HL-60 (cell line): Measurements from ENCODE around the gene CERS2.

Experiments
- POLR2AphosphoS5 ChIP-seq: IDR thresholded peaks from 2 replicates; pipeline ENCODE4 v1.6.1; 2012; ENCODE audit warnings: low read depth
- TF ChIP-seq, protein P1 (sequence below): IDR thresholded peaks from one replicate; pipeline ENCODE4 v1.5.1; 2011; ENCODE audit warnings: low read length, control low read depth, inconsistent platforms; ENCODE audit not compliant: insufficient read depth

DNA sequence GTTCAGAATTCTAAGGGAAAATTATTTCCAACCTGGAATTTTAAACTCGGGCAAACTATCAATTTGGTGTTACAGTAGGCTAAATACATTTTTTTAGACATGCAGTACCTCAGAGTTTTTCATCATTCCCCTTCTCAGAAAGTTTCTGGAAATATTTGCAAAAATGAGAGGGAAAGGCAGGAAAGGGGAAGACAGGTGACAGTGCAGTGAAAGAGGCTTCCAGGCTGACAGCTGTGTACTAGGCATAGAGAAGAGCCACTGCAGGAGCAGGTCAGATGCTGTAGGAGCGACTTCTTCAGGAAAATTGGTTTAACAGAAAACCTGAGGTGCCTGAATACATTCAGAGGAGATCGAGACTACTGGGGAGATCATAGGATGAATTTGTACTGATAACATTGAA is 19.9 kb downstream of the CERS2 start:
- TF ChIP-seq, protein P1, sequence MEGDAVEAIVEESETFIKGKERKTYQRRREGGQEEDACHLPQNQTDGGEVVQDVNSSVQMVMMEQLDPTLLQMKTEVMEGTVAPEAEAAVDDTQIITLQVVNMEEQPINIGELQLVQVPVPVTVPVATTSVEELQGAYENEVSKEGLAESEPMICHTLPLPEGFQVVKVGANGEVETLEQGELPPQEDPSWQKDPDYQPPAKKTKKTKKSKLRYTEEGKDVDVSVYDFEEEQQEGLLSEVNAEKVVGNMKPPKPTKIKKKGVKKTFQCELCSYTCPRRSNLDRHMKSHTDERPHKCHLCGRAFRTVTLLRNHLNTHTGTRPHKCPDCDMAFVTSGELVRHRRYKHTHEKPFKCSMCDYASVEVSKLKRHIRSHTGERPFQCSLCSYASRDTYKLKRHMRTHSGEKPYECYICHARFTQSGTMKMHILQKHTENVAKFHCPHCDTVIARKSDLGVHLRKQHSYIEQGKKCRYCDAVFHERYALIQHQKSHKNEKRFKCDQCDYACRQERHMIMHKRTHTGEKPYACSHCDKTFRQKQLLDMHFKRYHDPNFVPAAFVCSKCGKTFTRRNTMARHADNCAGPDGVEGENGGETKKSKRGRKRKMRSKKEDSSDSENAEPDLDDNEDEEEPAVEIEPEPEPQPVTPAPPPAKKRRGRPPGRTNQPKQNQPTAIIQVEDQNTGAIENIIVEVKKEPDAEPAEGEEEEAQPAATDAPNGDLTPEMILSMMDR, result no peak
- no peak for TF ChIP-seq POLR2AphosphoS5
